Hepatocyte (in vitro differentiated cells): ENCODE results near the gene USP10.

Source experiments
- CTCF ChIP-seq: fragments of 200-600 bp; sonication (generic); IDR thresholded peaks from 2 replicates; pipeline ENCODE4 v1.5.1; 2016; ENCODE audit warnings: antibody characterized with exemption, mild to moderate bottlenecking; ENCODE audit not compliant: poor library complexity
- EZH2 ChIP-seq: fragments of 200-600 bp; sonication (generic); IDR thresholded peaks from 2 replicates; pipeline ENCODE4 v1.6.1; 2016; ENCODE audit warnings: antibody characterized with exemption, mild to moderate bottlenecking, borderline replicate concordance

GRCh38 chr16:84765616-84766580 lies 66.1 kb downstream of the USP10 start:
- TF ChIP-seq CTCF, result no peak
- TF ChIP-seq EZH2, result no peak
